Sigmoid colon (tissue), 3 donors: Measurements from ENCODE around the gene MRPL14.

ENCODE experiments used
- POLR2A ChIP-seq, 2 donors: fragments of 450-650 bp; IDR thresholded peaks; one replicate each; pipeline ENCODE4 v1.6.1; 2016; ENCODE audit warnings: antibody characterized with exemption in 2 of 2, mild to moderate bottlenecking in 2 of 2, moderate library complexity in 2 of 2
- TF ChIP-seq, protein P1 (sequence below), 4 experiments: fragments of 450-650 bp in 3 of 4; fragments of 200-600 bp in 1 of 4; IDR thresholded peaks; one replicate each; pipeline ENCODE4 v1.5.1; 2016 to 2019; ENCODE audit warnings: antibody characterized with exemption in 4 of 4, mild to moderate bottlenecking in 3 of 4, moderate library complexity in 2 of 4

DNA sequence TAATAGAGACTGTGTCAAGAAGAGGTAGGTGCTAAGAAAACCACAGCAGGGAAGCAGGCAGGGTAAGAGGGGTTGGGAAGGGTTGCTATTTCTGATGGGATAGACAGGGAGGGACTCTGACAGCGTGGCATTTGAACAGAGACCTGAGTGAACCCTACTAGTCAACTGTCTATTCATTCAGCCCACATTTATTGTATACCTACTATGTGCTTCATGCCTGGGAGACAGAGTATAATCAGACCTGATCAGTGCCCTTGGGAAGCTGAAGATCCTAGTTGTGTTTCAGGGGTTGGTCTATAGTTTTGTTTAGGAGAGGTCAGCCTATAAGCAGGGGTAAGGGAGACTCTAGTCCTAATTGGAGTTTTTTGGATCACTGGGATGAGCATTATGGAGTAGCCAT lies 16.5 kb upstream of the MRPL14 start:
- no peak for TF ChIP-seq POLR2A (IDR thresholded peaks at IDR 0.05)
- TF ChIP-seq, protein P1, sequence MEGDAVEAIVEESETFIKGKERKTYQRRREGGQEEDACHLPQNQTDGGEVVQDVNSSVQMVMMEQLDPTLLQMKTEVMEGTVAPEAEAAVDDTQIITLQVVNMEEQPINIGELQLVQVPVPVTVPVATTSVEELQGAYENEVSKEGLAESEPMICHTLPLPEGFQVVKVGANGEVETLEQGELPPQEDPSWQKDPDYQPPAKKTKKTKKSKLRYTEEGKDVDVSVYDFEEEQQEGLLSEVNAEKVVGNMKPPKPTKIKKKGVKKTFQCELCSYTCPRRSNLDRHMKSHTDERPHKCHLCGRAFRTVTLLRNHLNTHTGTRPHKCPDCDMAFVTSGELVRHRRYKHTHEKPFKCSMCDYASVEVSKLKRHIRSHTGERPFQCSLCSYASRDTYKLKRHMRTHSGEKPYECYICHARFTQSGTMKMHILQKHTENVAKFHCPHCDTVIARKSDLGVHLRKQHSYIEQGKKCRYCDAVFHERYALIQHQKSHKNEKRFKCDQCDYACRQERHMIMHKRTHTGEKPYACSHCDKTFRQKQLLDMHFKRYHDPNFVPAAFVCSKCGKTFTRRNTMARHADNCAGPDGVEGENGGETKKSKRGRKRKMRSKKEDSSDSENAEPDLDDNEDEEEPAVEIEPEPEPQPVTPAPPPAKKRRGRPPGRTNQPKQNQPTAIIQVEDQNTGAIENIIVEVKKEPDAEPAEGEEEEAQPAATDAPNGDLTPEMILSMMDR (IDR thresholded peaks at IDR 0.05) = no peak
